Loucy (cell line): ENCODE measurements around the gene JPH3.
A peak's percentile ranks its signal among the peaks of the same experiment; 100 is the strongest.

Source experiments
- H2AFZ ChIP-seq: fragments of 200-600 bp; sonication (generic); 2 replicates; pipeline ENCODE4 v1.6.0; 2016; ENCODE audit warnings: antibody characterized with exemption, mild to moderate bottlenecking, low read length, moderate library complexity
- H3F3A ChIP-seq: fragments of 200-600 bp; 2 replicates; pipeline ENCODE4 v1.6.0; 2016; ENCODE audit warnings: antibody characterized with exemption, low read depth, mild to moderate bottlenecking
- H3K27me3 ChIP-seq: fragments of 200-600 bp; sonication (generic); 2 replicates; pipeline ENCODE4 v1.6.1; 2014; ENCODE audit warnings: low read length, mild to moderate bottlenecking; ENCODE audit not compliant: insufficient read depth, poor library complexity, severe bottlenecking
- H3K36me3 ChIP-seq: fragments of 200-600 bp; sonication (generic); 2 replicates; pipeline ENCODE4 v1.6.1; 2016; ENCODE audit warnings: low read length; ENCODE audit not compliant: insufficient read depth
- H3K4me1 ChIP-seq: fragments of 200-600 bp; sonication (generic); 2 replicates; pipeline ENCODE4 v1.5.1; 2014; ENCODE audit warnings: low read length, mild to moderate bottlenecking; ENCODE audit not compliant: insufficient read depth, poor library complexity, severe bottlenecking
- H3K4me2 ChIP-seq: fragments of 200-600 bp; sonication (generic); 2 replicates; pipeline ENCODE4 v1.6.0; 2014; ENCODE audit warnings: antibody characterized with exemption, low read length, low read depth, mild to moderate bottlenecking; ENCODE audit not compliant: poor library complexity, severe bottlenecking
- H3K4me3 ChIP-seq: fragments of 200-600 bp; sonication (generic); 2 replicates; pipeline ENCODE4 v1.5.1; 2014; ENCODE audit warnings: low read length, mild to moderate bottlenecking, mixed read lengths; ENCODE audit not compliant: poor library complexity, severe bottlenecking
- H3K79me2 ChIP-seq: fragments of 200-600 bp; sonication (generic); 2 replicates; pipeline ENCODE4 v1.6.1; 2014; ENCODE audit warnings: low read length; ENCODE audit not compliant: insufficient read depth
- H3K9ac ChIP-seq: fragments of 200-600 bp; sonication (generic); 2 replicates; pipeline ENCODE4 v1.6.0; 2014; ENCODE audit warnings: mild to moderate bottlenecking, low read depth, low read length, moderate library complexity; ENCODE audit not compliant: poor library complexity, severe bottlenecking
- H3K9me2 ChIP-seq: fragments of 200-600 bp; sonication (generic); replicated peaks from 2 replicates; pipeline ENCODE4 v1.6.1; 2016; ENCODE audit warnings: low read depth, low read length, mixed read lengths
- H3K9me3 ChIP-seq: fragments of 200-600 bp; sonication (generic); 2 replicates; pipeline ENCODE4 v1.6.1; 2014; ENCODE audit warnings: mild to moderate bottlenecking, antibody characterized with exemption, low read length, low read depth; ENCODE audit not compliant: insufficient read depth
- H4K20me1 ChIP-seq: fragments of 200-600 bp; sonication (generic); 2 replicates; pipeline ENCODE4 v1.6.0; 2014; ENCODE audit warnings: antibody characterized with exemption, low read length, mild to moderate bottlenecking; ENCODE audit not compliant: insufficient read depth, poor library complexity, severe bottlenecking
- CTCF ChIP-seq: fragments of 200-600 bp; sonication (generic); conservative IDR thresholded peaks from 2 replicates; pipeline ENCODE4 v1.5.1; 2014; ENCODE audit warnings: mild to moderate bottlenecking, antibody characterized with exemption, low read length
- EZH2phosphoT487 ChIP-seq: fragments of 200-600 bp; IDR thresholded peaks from 2 replicates; pipeline ENCODE4 v1.6.1; 2018; ENCODE audit warnings: antibody characterized with exemption, mild to moderate bottlenecking, moderate library complexity, borderline replicate concordance

The JPH3 gene

GRCh38 chr16:87652799-87653198, 50.5 kb downstream of the JPH3 start:
- Histone ChIP-seq H3K4me3 (no peak overlapping the region), H3K9me2 (no peaks in the 10 kb centered on the region), H3F3A (no peaks in the 10 kb centered on the region), H3K9me3 (no peaks in the 10 kb centered on the region), H3K4me1 (no peaks in the 10 kb centered on the region), H2AFZ (0 out of 2 replicates have a peak overlapping the region, but pooled peaks have one; percentile 49), H3K27me3 (no peaks in the 10 kb centered on the region), H3K36me3 (no peaks in the 10 kb centered on the region), H3K4me2 (no peak overlapping the region), H3K79me2 (no peaks in the 10 kb centered on the region), H4K20me1 (no peaks in the 10 kb centered on the region), H3K9ac (no peak overlapping the region)
- TF ChIP-seq EZH2phosphoT487 = no peak

DNA sequence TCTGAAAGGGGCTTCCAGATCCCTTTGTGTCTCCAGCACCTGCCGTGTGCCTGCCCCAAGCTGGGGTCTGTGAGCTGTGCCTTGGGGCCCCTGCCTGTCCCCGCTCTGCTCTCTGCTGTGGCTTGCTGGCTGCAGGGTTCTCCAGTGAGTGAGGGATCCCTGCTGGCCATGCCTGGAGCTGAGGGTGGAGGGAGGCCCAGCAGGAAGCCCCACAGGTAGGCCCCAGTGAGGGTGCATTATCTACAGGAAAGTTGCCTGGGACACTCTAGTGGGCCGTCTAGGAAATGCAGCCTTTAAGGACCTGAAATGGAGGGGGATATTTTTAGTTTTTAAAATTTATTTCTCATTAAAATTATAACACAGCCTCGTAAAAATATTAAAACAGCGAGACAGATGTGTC, 50.9 kb downstream of the JPH3 start:
- Histone ChIP-seq H2AFZ (0 out of 2 replicates have a peak overlapping the region, but pooled peaks have one; percentile 49), H3K9ac (no peak overlapping the region), H3K36me3 (no peaks in the 10 kb centered on the region), H3K9me3 (no peaks in the 10 kb centered on the region), H3K27me3 (no peaks in the 10 kb centered on the region), H3K4me1 (no peaks in the 10 kb centered on the region), H3K9me2 (no peaks in the 10 kb centered on the region), H3F3A (no peaks in the 10 kb centered on the region), H3K4me2 (no peak overlapping the region), H3K4me3 (no peak overlapping the region), H3K79me2 (no peaks in the 10 kb centered on the region), H4K20me1 (no peaks in the 10 kb centered on the region)
- TF ChIP-seq EZH2phosphoT487 (no peak), CTCF (peak; percentile 38)

- Histone ChIP-seq H3K27me3 (no peaks in the 10 kb centered on the region), H3K4me2 (no peak overlapping the region), H3K4me3 (no peak overlapping the region)
Measured at GRCh38 chr16:87654826-87655225, 52.5 kb downstream of the JPH3 start.

More at GRCh38 chr16:87654826-87655225, 52.5 kb downstream of the JPH3 start:
- Histone ChIP-seq H4K20me1 (no peaks in the 10 kb centered on the region), H3K4me1 (no peaks in the 10 kb centered on the region), H3K36me3 (no peaks in the 10 kb centered on the region), H3K9me3 (no peaks in the 10 kb centered on the region), H2AFZ (no peak overlapping the region), H3K9ac (no peak overlapping the region), H3K79me2 (no peaks in the 10 kb centered on the region), H3K9me2 (no peaks in the 10 kb centered on the region), H3F3A (no peaks in the 10 kb centered on the region)
- TF ChIP-seq CTCF (no peak), EZH2phosphoT487 (no peak)
